Trophoblast cell (in vitro differentiated cells and primary cell): Measurements from ENCODE around the gene RIOK1.
"Not testable (repeated sequence)": the region's sequence is repeated elsewhere in the genome, so short reads cannot be mapped to it uniquely, and the experiment has no call there.

ENCODE experiments used
- DNase-seq, 2 donors: peaks; one replicate each; pipeline ENCODE4 v3.0.0-alpha.2; 2016
- H2AFZ ChIP-seq: 2 replicates; pipeline ENCODE4 v1.6.1; 2013; ENCODE audit warnings: low read length, moderate library complexity, mild to moderate bottlenecking; ENCODE audit not compliant: insufficient read depth, poor library complexity
- H2AK5ac ChIP-seq: 2 replicates; pipeline ENCODE4 v1.6.1; 2013; ENCODE audit warnings: mild to moderate bottlenecking, low read length
- H2BK120ac ChIP-seq: 2 replicates; pipeline ENCODE4 v1.6.1; 2013; ENCODE audit warnings: low read length, mild to moderate bottlenecking, moderate library complexity; ENCODE audit not compliant: insufficient read depth, poor library complexity
- H2BK12ac ChIP-seq: 2 replicates; pipeline ENCODE4 v1.6.1; 2013; ENCODE audit warnings: mild to moderate bottlenecking, low read length, moderate library complexity
- H2BK5ac ChIP-seq: 2 replicates; pipeline ENCODE4 v1.6.1; 2013; ENCODE audit warnings: low read length, low read depth, moderate library complexity, mild to moderate bottlenecking; ENCODE audit not compliant: poor library complexity
- H3K14ac ChIP-seq: 2 replicates; pipeline ENCODE4 v1.6.1; 2013; ENCODE audit warnings: mild to moderate bottlenecking, low read length
- H3K18ac ChIP-seq: 2 replicates; pipeline ENCODE4 v1.6.1; 2013; ENCODE audit warnings: mild to moderate bottlenecking, low read length
- H3K23ac ChIP-seq: 2 replicates; pipeline ENCODE4 v1.6.1; 2013; ENCODE audit warnings: low read length
- H3K27ac ChIP-seq: 2 replicates; pipeline ENCODE4 v1.5.1; 2013; ENCODE audit warnings: low read depth, mild to moderate bottlenecking, inconsistent platforms, low read length, moderate library complexity
- H3K27me3 ChIP-seq: 2 replicates; pipeline ENCODE4 v1.6.1; 2013; ENCODE audit warnings: inconsistent platforms, mild to moderate bottlenecking, low read length, moderate library complexity; ENCODE audit not compliant: insufficient read depth
- H3K36me3 ChIP-seq, 2 experiments: 1 replicate in 1 of 2; 2 replicates in 1 of 2; pipeline ENCODE4 v1.6.1; 2013; ENCODE audit warnings: low read length in 2 of 2, mild to moderate bottlenecking in 2 of 2, moderate library complexity in 1 of 2; ENCODE audit not compliant: insufficient read depth in 2 of 2, control insufficient read depth in 1 of 2
- H3K4ac ChIP-seq: 2 replicates; pipeline ENCODE4 v1.6.1; 2013; ENCODE audit warnings: low read depth, mild to moderate bottlenecking, low read length, moderate library complexity
- H3K4me1 ChIP-seq, 2 experiments: 1 replicate in 1 of 2; 2 replicates in 1 of 2; pipeline ENCODE4 v1.6.1; 2013; ENCODE audit warnings: low read length in 2 of 2, mild to moderate bottlenecking in 2 of 2, moderate library complexity in 1 of 2; ENCODE audit not compliant: insufficient read depth in 2 of 2, control insufficient read depth in 1 of 2
- H3K4me2 ChIP-seq: 2 replicates; pipeline ENCODE4 v1.6.1; 2013; ENCODE audit warnings: inconsistent platforms, mild to moderate bottlenecking, low read length, moderate library complexity
- H3K4me3 ChIP-seq: 2 replicates; pipeline ENCODE4 v1.5.1; 2013; ENCODE audit warnings: mild to moderate bottlenecking, low read depth, low read length, inconsistent platforms
- H3K79me1 ChIP-seq: one replicate; pipeline ENCODE4 v1.6.1; 2013; ENCODE audit warnings: low read length
- H3K79me2 ChIP-seq: 2 replicates; pipeline ENCODE4 v1.6.1; 2013; ENCODE audit warnings: low read length, mild to moderate bottlenecking; ENCODE audit not compliant: control insufficient read depth, insufficient read depth, poor library complexity
- H3K9ac ChIP-seq: 2 replicates; pipeline ENCODE4 v1.6.1; 2013; ENCODE audit warnings: mild to moderate bottlenecking, low read length
- H3K9me3 ChIP-seq: 2 replicates; pipeline ENCODE4 v1.6.1; 2013; ENCODE audit warnings: low read depth, mild to moderate bottlenecking, control low read depth, inconsistent platforms, low read length; ENCODE audit not compliant: insufficient read depth
- H4K12ac ChIP-seq: 2 replicates; pipeline ENCODE4 v1.6.1; 2013; ENCODE audit warnings: low read depth, mild to moderate bottlenecking, low read length, moderate library complexity
- H4K8ac ChIP-seq: 2 replicates; pipeline ENCODE4 v1.6.1; 2013; ENCODE audit warnings: low read depth, mild to moderate bottlenecking, low read length, moderate library complexity
- H4K91ac ChIP-seq: one replicate; pipeline ENCODE4 v1.6.1; 2013; ENCODE audit warnings: low read depth, mild to moderate bottlenecking, low read length, moderate library complexity
- WGBS: extraction: QIAGEN DNeasy Blood & Tissue Kit; methylation state at CpG from one replicate; pipeline ENCODE4 v1.1.7; 2013; ENCODE audit warnings: missing lambda C conversion rate; ENCODE audit not compliant: insufficient read length, insufficient coverage; ENCODE audit errors: extremely low coverage; 5-methylcytosine and 5-hydroxymethylcytosine counted together

Gene RIOK1

DNA sequence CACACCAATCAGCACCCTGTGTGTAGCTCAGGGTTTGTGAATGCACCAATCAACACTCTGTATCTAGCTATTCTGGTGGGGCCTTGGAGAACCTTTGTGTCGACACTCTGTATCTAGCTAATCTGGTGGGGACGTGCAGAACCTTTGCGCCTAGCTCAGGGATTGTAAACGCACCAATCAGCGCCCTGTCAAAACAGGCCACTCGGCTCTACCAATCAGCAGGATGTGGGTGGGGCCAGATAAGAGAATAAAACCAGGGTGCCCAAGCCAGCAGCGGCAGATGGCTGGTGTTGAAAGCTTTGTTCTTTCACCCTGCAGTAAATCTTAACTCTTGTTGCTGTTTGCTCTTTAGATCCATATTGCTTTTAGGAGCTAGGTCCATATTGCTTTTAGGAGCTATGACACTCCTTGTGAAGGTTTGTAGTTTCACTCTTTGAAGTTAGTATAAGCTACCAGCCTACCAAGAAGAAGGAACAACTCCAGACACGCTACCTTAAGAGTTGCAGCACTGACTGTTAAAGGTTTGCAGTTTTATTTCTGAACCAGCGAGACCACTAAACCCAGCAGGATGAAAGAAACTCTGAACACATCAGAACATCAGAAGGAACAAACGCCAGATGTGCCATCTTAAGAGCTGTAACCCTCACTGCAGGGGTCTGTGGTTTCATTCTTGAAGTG, 44.7 kb upstream of the RIOK1 start:
- H3K27ac ChIP-seq, H2BK5ac ChIP-seq, H2BK12ac ChIP-seq, H3K36me3 ChIP-seq, H4K8ac ChIP-seq, H3K79me2 ChIP-seq, H3K14ac ChIP-seq, H3K79me1 ChIP-seq, H3K4me3 ChIP-seq, H2BK120ac ChIP-seq, H4K12ac ChIP-seq, H3K23ac ChIP-seq, H3K9ac ChIP-seq, H3K27me3 ChIP-seq, H4K91ac ChIP-seq, DNase-seq, H2AFZ ChIP-seq, H3K4me2 ChIP-seq, H3K18ac ChIP-seq, H2AK5ac ChIP-seq, H3K4ac ChIP-seq, H3K9me3 ChIP-seq: not testable (repeated sequence)
- H3K4me1 ChIP-seq = peaks cover 9 to 15% of the 10 kb centered on the region in 2 experiments
- no CpG with 5 or more reads among the region's 10 CpGs for WGBS

DNA sequence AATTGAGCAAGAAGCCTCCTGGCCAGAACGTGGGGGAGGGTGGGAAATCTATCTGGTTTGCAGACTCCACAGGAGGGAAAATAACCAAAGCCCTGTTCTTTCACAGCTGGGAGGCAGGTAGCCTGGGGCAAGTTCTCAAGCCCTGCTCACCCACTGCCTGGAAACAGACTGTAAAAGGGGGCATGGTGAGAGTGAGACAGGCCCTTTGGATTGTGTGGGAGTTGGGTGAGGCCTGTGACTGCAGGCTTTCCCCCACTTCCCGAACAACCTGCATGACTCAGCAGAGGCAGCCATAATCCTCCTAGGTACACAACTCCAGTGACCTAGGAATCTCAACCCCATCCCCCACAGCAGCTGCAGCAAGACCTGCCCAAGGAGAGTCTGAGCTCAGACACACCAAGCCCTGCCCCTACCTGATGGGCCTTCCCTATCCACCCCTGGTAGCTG, 42.0 kb upstream of the RIOK1 start:
- H3K79me2 ChIP-seq, H4K8ac ChIP-seq, H3K36me3 ChIP-seq, H2AK5ac ChIP-seq, H3K18ac ChIP-seq, H3K27me3 ChIP-seq, H3K9ac ChIP-seq, H4K12ac ChIP-seq, H3K14ac ChIP-seq, H2AFZ ChIP-seq, H3K4ac ChIP-seq, H3K23ac ChIP-seq, H2BK12ac ChIP-seq, H3K4me3 ChIP-seq, H3K4me2 ChIP-seq, H3K9me3 ChIP-seq, H3K79me1 ChIP-seq: not testable (repeated sequence)
- WGBS = no CpG with 5 or more reads among the region's 2 CpGs
- Histone ChIP-seq H2BK5ac (peak overlapping the region; percentile 88), H2BK120ac (peak overlapping the region; percentile 82), H4K91ac (peak overlapping the region; percentile 93), H3K27ac (peak overlapping the region; percentile 82), H3K4me1 (peaks cover 4 to 11% of the 10 kb centered on the region in 2 experiments)
- peak; percentile 50 to 67 for DNase-seq

DNA sequence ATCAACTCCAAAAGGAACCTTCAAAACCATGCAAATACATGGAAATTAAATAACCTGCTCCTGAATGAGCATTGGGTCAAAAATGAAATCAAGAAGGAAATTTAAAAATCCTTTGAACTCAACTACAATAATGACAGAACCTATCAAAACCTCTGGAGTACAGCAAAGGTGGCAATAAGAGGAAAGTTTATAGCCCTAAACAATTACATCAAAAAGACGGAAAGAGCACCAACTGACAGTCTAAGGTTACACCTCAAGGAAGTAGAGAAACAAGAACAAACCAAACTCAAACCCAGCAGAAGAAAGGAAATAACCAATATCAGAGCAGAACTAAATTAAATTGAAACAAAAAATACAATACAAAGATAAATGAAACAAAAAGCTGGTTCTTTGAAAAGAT, 39.0 kb upstream of the RIOK1 start:
- H3K14ac ChIP-seq, H3K36me3 ChIP-seq, H3K79me2 ChIP-seq, H3K4me3 ChIP-seq, H2BK5ac ChIP-seq, H3K27ac ChIP-seq, DNase-seq, H3K9me3 ChIP-seq, H3K4me1 ChIP-seq, H3K27me3 ChIP-seq, H2BK120ac ChIP-seq, H3K9ac ChIP-seq, H3K4ac ChIP-seq, H4K91ac ChIP-seq, H2BK12ac ChIP-seq, H4K12ac ChIP-seq, H3K4me2 ChIP-seq, H2AFZ ChIP-seq, H3K79me1 ChIP-seq, H2AK5ac ChIP-seq, H3K23ac ChIP-seq, H3K18ac ChIP-seq, H4K8ac ChIP-seq: not testable (repeated sequence)
- WGBS = no CpG with 5 or more reads among the region's 1 CpG

DNA sequence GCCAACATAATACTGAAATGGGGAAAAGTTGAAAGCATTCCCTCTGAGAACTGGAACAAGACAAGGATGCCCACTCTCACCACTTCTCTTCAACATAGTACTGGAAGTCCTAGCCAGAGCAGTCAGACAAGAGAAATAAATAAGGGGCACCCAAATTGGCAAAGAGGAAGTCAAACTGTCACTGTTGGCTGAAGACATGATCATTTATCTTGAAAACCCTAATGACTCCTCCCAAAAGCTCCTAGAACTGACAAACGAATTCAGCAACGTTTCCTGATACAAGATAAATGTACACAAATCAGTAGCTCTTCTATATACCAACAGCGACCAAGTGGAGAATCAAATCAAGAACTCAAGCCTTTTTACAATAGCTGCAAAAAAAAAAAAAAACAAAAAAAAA, 37.7 kb upstream of the RIOK1 start:
- H3K4me3 ChIP-seq, H3K9me3 ChIP-seq, H3K18ac ChIP-seq, H3K23ac ChIP-seq, H2BK5ac ChIP-seq, H3K79me1 ChIP-seq, H3K27me3 ChIP-seq, H2BK120ac ChIP-seq, H3K14ac ChIP-seq, H3K4ac ChIP-seq, H3K27ac ChIP-seq, H3K4me2 ChIP-seq, H3K36me3 ChIP-seq, H2AK5ac ChIP-seq, H2BK12ac ChIP-seq, H4K8ac ChIP-seq, H4K91ac ChIP-seq, H2AFZ ChIP-seq, H3K79me2 ChIP-seq, H4K12ac ChIP-seq, H3K9ac ChIP-seq, H3K4me1 ChIP-seq, DNase-seq: not testable (repeated sequence)
- no CpG with 5 or more reads among the region's 3 CpGs for WGBS
